AG09309 (cell line): Measurements from ENCODE around the gene CLCC1.

ENCODE experiments used
- DNase-seq: peaks from one replicate; pipeline ENCODE4 v3.0.0-alpha.2; 2010; ENCODE audit warnings: low read depth
- H3K4me3 ChIP-seq: 2 replicates; pipeline ENCODE4 v1.5.1; 2011; ENCODE audit warnings: mild to moderate bottlenecking, low read depth, low read length, moderate library complexity; ENCODE audit not compliant: control insufficient read depth
- TF ChIP-seq, protein P1 (sequence below): IDR thresholded peaks from 2 replicates; pipeline ENCODE4 v1.5.1; 2011; ENCODE audit warnings: mild to moderate bottlenecking, low read depth, low read length, inconsistent platforms; ENCODE audit not compliant: insufficient read depth, control insufficient read depth; ENCODE audit errors: missing control alignments

CLCC1 gene

DNA sequence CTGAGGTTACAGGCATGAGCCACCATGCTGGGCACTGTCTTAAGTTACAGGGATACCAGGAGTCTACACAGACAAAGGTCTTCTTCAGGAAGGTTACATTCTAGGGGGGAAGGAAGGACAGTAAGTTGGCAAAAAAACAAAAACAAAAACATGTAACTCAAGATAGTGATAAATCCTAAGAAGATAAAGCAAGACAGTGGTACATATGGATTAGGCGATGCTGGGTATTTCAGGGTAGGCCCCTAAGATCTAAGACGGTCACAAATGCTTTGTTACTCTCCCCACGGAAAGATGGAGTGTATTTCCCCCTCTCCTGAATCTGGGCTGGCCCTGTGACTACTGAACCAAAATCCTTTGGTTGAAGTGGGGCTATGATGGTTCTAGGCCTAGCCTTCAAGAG is 8.2 kb downstream of the CLCC1 start:
- TF ChIP-seq, protein P1, sequence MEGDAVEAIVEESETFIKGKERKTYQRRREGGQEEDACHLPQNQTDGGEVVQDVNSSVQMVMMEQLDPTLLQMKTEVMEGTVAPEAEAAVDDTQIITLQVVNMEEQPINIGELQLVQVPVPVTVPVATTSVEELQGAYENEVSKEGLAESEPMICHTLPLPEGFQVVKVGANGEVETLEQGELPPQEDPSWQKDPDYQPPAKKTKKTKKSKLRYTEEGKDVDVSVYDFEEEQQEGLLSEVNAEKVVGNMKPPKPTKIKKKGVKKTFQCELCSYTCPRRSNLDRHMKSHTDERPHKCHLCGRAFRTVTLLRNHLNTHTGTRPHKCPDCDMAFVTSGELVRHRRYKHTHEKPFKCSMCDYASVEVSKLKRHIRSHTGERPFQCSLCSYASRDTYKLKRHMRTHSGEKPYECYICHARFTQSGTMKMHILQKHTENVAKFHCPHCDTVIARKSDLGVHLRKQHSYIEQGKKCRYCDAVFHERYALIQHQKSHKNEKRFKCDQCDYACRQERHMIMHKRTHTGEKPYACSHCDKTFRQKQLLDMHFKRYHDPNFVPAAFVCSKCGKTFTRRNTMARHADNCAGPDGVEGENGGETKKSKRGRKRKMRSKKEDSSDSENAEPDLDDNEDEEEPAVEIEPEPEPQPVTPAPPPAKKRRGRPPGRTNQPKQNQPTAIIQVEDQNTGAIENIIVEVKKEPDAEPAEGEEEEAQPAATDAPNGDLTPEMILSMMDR = no peak
- DNase-seq = no peak
- no peak overlapping the region for H3K4me3 ChIP-seq

DNA sequence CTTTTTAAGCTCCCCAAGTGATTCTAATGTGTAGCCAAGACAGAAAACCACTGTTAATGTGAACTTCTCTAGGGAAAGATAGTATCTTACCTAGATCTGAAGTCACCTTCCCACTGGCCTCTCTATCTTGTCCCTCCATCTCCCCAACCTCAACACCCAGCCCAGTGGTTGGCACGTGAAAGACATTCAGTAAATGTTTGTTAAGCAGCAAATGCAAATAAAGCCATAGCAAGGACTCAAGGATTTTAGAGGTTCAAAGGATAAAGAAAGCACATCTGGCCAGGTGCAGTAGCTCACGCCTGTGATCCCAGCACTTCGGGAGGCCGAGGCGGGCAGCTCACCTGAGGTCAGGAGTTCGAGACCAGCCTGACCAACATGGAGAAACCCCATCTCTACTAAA is 9.8 kb downstream of the CLCC1 start:
- DNase-seq = no peak
- H3K4me3 ChIP-seq = no peak overlapping the region
- TF ChIP-seq, protein P1 = no peak

DNA sequence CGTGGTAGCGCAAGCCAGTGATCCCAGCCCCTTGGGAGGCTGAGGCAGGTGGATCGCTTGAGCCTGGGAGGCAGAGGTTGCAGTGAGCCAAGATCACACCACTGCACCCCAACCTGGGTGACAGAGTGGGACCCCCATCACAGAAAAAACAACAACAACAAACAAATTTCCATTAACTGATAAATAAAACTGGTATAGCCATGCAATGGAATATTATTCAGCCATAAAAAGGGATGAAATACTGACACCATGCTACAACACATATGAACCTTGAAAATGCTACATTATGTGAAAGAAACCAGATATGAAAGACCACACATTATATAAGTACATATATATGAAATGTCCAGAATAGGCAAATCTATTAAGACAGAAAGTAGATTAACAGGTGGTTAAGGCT is 12.0 kb downstream of the CLCC1 start:
- no peak for DNase-seq
- H3K4me3 ChIP-seq = no peak overlapping the region
- TF ChIP-seq, protein P1 = no peak

DNA sequence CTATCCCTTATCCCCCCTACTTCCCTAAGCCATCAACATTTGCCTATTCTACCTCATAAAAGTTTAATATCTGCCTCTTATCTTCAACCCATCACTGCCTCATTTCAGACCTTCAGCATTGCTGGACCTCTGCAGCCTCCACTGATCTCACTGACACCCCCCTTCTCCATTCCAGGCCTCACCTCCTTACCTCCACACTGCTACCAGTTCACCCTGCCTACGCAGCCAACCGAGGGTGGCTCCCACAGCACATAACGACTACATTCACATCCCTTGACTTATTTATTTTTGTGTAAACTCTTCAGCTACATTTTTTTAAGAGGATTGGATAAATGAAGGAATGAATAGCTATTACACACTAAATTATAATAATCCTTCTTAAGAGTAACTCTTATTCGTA is 14.2 kb downstream of the CLCC1 start:
- no peak for DNase-seq
- H3K4me3 ChIP-seq = no peak overlapping the region
- TF ChIP-seq, protein P1 = no peak

DNA sequence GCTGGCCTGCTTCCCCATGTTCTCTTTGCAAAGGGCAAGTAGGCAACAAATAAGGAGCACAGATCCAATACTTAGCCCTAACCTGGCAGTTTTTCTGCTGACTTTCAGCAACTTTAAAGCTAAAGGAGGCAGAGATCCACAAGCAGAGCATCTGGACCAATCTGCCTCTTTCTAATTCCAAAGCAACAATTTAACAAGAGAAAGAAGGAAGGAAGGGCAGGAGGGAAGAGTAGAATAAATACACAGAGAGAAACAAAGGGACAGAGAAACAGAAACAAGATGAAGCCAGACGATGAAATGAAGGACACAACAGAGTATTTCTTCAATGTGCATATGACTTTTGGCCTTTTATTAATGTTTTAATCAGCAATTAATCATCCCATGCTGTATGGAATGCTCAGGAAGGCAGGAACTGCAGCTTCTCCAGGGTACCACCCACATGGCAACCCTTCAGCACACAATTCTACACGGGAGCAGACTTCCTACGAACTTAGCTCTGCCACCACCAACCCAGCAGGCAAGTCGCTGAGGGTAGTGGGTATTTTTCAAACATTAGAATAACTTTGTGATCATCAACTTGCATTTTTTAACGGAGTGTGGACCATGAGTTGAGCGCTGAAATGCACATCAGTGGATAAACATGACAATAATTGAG is 15.3 kb downstream of the CLCC1 start:
- TF ChIP-seq, protein P1 = no peak
- H3K4me3 ChIP-seq = no peak overlapping the region
- no peak for DNase-seq

DNA sequence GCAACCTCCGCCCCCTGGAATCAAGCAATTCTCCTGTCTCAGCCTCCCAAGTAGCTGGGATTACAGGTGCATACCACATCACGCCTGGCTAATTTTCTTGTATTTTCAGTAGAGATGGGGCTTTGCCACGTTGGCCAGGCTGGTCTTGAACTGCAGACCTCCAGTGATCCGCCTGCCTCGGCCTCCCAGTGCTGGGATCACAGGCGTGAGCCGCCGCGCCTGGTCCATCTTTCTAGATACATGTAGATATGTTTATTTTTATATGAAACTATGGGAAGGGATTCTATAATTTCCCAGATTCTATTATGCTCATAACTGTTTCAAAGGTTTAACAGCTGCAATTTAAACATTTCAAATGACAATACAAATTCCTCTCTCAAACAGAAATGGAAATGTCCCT is 27.1 kb downstream of the CLCC1 start:
- DNase-seq = no peak
- TF ChIP-seq, protein P1 = no peak
- H3K4me3 ChIP-seq = no peak overlapping the region
